SH-SY5Y (cell line): Measurements from ENCODE around the gene SERPINB4.

Experiments
- GATA2 ChIP-seq: IDR thresholded peaks from 2 replicates; pipeline ENCODE4 v1.6.1; 2011; ENCODE audit warnings: mild to moderate bottlenecking, low read depth, low read length
- GATA3 ChIP-seq: IDR thresholded peaks from 2 replicates; pipeline ENCODE4 v1.6.1; 2011; ENCODE audit warnings: low read depth, mild to moderate bottlenecking, low read length, moderate library complexity

DNA sequence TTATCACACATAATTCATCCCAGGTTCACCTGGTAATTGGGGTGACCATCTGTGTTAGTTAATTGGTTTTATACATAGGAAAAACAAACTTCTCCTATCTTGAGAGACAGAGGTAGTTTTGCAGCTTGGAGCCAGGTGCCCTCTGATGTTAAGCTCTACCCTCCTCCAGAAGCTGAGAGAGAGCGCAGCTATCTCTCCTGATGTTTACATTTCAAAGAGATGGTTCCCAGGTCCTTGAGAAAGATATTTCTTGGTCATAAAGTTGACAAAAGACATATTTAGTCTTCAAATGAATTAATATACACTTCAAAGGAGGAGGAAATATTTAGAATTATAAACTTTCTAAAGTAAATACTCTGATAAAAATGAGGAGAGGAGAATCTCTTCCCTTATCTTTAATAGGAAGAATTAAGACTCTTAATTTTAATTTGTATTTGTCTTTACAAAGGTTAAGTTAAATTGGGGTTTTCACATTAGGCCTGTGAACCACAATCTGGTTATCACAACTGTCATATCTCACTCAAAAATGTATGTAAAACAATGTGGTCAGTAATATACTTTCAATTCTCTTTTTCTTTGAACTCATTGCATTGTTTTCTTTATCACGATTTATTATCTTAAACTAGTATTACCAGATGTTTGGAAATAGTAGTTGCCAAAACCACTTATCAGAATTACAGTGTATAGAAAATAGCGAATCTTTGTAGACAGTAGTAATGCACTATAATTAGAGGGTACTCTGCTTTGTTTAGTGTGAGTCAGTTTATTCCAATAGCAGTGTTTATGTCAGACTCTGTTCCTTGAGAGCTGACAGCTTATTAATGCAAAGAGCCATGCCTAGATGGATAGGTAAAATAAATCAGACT is 26.8 kb downstream of the SERPINB4 start:
- no peak for TF ChIP-seq GATA3
- TF ChIP-seq GATA2: no peak
